ENCODE data around the gene ABO. TPM values are rescaled to one million over a fixed set of nuclear protein-coding genes. Genes with fewer than 3 reads are reported as not detected.
"Not testable (repeated sequence)": the region's sequence is repeated elsewhere in the genome, so short reads cannot be mapped to it uniquely, and the experiment has no call there.

Gene ABO
- total and polyA plus RNA-seq, 2 experiments from 2014 or later: not detected

DNA sequence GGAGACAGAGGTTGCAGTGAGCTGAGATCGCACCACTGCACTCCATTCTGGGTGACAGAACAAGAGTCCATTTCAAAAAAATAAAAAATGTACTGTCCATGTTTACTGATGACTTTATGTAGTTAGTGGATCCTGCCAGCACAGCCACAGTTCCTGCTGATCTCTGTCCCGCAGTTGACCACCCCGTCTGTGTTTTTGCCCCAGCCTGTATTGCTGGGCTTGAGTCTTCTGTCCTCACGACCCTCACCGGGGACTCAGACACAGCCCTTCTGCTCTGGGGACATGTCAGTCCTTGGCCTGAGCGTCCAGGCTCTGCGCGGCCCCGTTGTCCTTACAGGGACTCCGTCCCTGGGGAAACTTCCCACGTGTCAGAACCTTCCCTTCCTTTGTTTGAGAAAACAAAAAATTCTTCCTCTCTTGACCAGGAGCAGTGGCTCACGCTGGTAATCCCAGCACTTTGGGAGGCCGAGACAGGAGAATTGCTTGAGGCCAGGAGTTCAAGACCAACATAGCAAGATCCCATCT, 46.5 kb upstream of the ABO start:
- H3K4me2 ChIP-seq (ENCODE audit: unreplicated experiment): no peak overlapping the region
- TF ChIP-seq EZH2 (IDR thresholded peaks at IDR 0.05; ENCODE audit: insufficient read depth, poor library complexity, severe bottlenecking) (no peak), EZH2phosphoT487 (IDR thresholded peaks at IDR 0.05; ENCODE audit: insufficient read depth, low read depth) (no peak)
- in situ Hi-C loops (cut with MboI): no loop called here

DNA sequence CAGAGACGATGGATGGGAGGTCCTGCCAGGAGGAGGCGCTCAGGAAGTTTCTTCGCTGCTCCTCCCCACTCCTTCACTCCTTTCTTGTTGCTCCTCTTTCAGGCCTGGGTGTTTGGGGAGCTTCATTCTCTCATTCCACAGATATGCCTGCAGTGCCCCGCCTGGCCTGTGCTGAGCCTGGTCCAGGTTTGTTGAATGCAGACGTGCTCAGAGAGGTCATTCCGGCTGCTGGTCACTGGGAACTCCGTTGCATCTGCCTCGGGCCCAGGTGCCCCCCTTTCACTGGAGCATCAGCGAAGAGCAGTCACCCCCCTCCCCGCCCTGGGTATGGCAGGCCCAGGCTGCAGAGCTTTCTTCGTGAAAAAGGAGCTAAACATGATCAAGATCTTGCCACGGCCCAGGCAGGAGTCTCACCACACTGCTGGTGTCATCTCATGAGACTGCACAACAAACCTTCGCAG, 45.5 kb upstream of the ABO start:
- in situ Hi-C loops (cut with MboI): no loop called here
- no peaks in the 10 kb centered on the region for H3K36me3 ChIP-seq (ENCODE audit: low read depth)
- H3K27me3 ChIP-seq (replicated peaks; ENCODE audit: insufficient read depth): no peaks in the 10 kb centered on the region; the same call in 1 of the 2 replicates
- no peak overlapping the region for H3K27ac ChIP-seq
- WGBS, 2 experiments (ENCODE audit: low coverage in 1 of 2, low lambda C conversion rate in 2 of 2, missing lambda C conversion rate in 2 of 2): 51 to 61% methylated on average over 12 of the region's 13 CpGs
- H3K9me2 ChIP-seq (ENCODE audit: insufficient read depth): no peaks in the 10 kb centered on the region
- H3K9ac ChIP-seq: no peak overlapping the region
- no peak overlapping the region for H3K4me2 ChIP-seq (ENCODE audit: unreplicated experiment)
- no peak for TF ChIP-seq EZH2phosphoT487 (IDR thresholded peaks at IDR 0.05; ENCODE audit: insufficient read depth, low read depth)
- no peak for TF ChIP-seq EZH2 (IDR thresholded peaks at IDR 0.05; ENCODE audit: insufficient read depth, poor library complexity, severe bottlenecking)
- H3K79me2 ChIP-seq (ENCODE audit: insufficient read depth): no peaks in the 10 kb centered on the region
- H3K4me3 ChIP-seq: no peak overlapping the region
- H3K9me3 ChIP-seq (ENCODE audit: low read depth): no peaks in the 10 kb centered on the region
- no peak for DNase-seq
- no peaks in the 10 kb centered on the region for H3K4me1 ChIP-seq (ENCODE audit: insufficient read depth)
- no peaks in the 10 kb centered on the region for H3F3A ChIP-seq (ENCODE audit: insufficient read depth)
- no peak overlapping the region for H2AFZ ChIP-seq
- no peaks in the 10 kb centered on the region for H4K20me1 ChIP-seq (ENCODE audit: insufficient read depth)

More for the DNA sequence above, 46.5 kb upstream of the ABO start:
- 77 to 80% methylated on average over 13 of the region's 13 CpGs for WGBS, 2 experiments (ENCODE audit: low coverage in 1 of 2, low lambda C conversion rate in 2 of 2, missing lambda C conversion rate in 2 of 2)
- DNase-seq: no peak
- Histone ChIP-seq H3K9me3 (ENCODE audit: low read depth) (no peaks in the 10 kb centered on the region), H3K4me1 (ENCODE audit: insufficient read depth) (no peaks in the 10 kb centered on the region), H3K27ac (no peak overlapping the region), H3K27me3 (replicated peaks; ENCODE audit: insufficient read depth) (no peaks in the 10 kb centered on the region; the same call in 1 of the 2 replicates), H3K4me3 (no peak overlapping the region), H4K20me1 (ENCODE audit: insufficient read depth) (no peaks in the 10 kb centered on the region), H3K36me3 (ENCODE audit: low read depth) (no peaks in the 10 kb centered on the region), H3K9ac (no peak overlapping the region), H3F3A (ENCODE audit: insufficient read depth) (no peaks in the 10 kb centered on the region), H3K9me2 (ENCODE audit: insufficient read depth) (no peaks in the 10 kb centered on the region), H2AFZ (no peak overlapping the region), H3K79me2 (ENCODE audit: insufficient read depth) (no peaks in the 10 kb centered on the region)

DNA sequence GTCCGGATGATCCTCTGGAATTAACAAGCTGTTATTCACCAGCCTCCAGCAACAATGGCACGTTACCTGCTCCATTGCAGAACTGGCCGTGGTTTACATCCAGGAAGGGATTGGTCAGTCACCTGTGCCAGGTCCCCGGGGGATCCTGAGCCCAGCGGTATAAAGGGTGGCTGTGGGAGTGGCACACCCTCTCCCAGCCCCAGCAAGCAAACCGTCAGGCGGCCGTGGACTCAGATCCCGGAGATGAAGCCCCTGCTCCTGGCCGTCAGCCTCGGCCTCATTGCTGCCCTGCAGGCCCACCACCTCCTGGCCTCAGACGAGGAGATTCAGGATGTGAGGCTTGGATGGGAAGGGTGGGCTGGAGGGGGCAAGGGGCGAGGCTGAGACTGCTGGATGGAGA, 42.5 kb upstream of the ABO start:
- H3K4me3 ChIP-seq; H3K9ac ChIP-seq; H3F3A ChIP-seq (ENCODE audit: insufficient read depth); H3K79me2 ChIP-seq (ENCODE audit: insufficient read depth); H3K9me3 ChIP-seq (ENCODE audit: low read depth); H3K4me2 ChIP-seq (ENCODE audit: unreplicated experiment); H3K4me1 ChIP-seq (ENCODE audit: insufficient read depth); H3K27ac ChIP-seq; H2AFZ ChIP-seq; DNase-seq; in situ Hi-C loops (cut with MboI); H3K36me3 ChIP-seq (ENCODE audit: low read depth); H3K27me3 ChIP-seq (replicated peaks; ENCODE audit: insufficient read depth); H4K20me1 ChIP-seq (ENCODE audit: insufficient read depth); H3K9me2 ChIP-seq (ENCODE audit: insufficient read depth): not testable (repeated sequence)
- WGBS, 2 experiments (ENCODE audit: low coverage in 1 of 2, low lambda C conversion rate in 2 of 2, missing lambda C conversion rate in 2 of 2): 56 to 58% methylated on average over 10 to 13 of the region's 13 CpGs

DNA sequence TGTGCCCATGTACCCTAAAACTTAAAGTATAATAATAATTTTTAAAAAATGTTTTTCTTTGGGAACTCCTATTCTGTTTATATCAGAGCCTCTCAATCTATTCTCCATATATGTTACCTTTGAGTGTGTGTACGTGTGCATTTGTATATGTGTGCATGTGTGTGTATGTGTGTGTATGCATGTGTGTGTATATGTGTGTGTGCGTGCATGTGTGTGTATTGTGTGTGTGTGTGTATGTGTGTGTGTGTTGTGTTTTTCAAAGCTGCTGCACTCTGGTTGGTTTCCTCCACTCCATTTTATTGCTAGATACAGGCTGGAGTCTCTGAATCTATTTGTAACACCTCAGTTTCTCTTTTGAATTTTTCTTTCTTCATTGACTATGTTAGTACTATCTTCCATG, 41.0 kb upstream of the ABO start:
- 27 to 44% methylated on average over 2 of the region's 2 CpGs for WGBS, 2 experiments (ENCODE audit: low coverage in 1 of 2, low lambda C conversion rate in 2 of 2, missing lambda C conversion rate in 2 of 2)

DNA sequence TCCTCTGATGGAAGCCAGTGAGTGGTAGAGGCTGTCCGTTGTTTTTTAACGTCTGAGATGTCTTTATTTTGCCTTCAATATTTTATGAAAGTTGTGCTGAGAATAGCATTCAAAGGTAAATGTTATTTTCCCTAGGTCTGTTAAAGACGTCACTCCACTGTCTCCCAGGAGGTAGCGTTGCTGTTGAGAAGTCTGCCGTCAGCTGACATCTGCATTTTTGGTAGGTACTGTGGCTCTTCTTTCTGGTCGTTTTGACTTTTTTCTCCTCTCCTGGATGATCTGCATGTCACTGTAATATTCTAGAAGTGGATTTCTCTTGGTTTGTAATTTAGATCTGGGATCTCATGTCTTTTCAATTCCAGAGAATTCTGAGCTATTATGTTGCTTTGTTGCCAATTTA, 34.6 kb upstream of the ABO start:
- WGBS, 2 experiments (ENCODE audit: low coverage in 1 of 2, low lambda C conversion rate in 2 of 2, missing lambda C conversion rate in 2 of 2): 37 to 40% methylated on average over 6 of the region's 6 CpGs
- H3K27ac ChIP-seq: no peak overlapping the region
- in situ Hi-C loops (cut with MboI): no loop called here

More for the DNA sequence above, 41.0 kb upstream of the ABO start:
- Histone ChIP-seq H3K9me3 (ENCODE audit: low read depth) (no peaks in the 10 kb centered on the region), H3K4me1 (ENCODE audit: insufficient read depth) (no peaks in the 10 kb centered on the region), H3K27me3 (replicated peaks; ENCODE audit: insufficient read depth) (no peaks in the 10 kb centered on the region; the same call in 1 of the 2 replicates), H3K9me2 (ENCODE audit: insufficient read depth) (no peaks in the 10 kb centered on the region), H3K4me2 (ENCODE audit: unreplicated experiment) (no peak overlapping the region), H3F3A (ENCODE audit: insufficient read depth) (no peaks in the 10 kb centered on the region), H2AFZ (no peak overlapping the region), H3K4me3 (no peak overlapping the region), H3K9ac (no peak overlapping the region), H3K79me2 (ENCODE audit: insufficient read depth) (no peaks in the 10 kb centered on the region), H3K27ac (no peak overlapping the region), H4K20me1 (ENCODE audit: insufficient read depth) (no peaks in the 10 kb centered on the region), H3K36me3 (ENCODE audit: low read depth) (no peaks in the 10 kb centered on the region)
- no peak for DNase-seq
- in situ Hi-C loops (cut with MboI): no loop called here
- no peak for TF ChIP-seq EZH2 (IDR thresholded peaks at IDR 0.05; ENCODE audit: insufficient read depth, poor library complexity, severe bottlenecking)
- no peak for TF ChIP-seq EZH2phosphoT487 (IDR thresholded peaks at IDR 0.05; ENCODE audit: insufficient read depth, low read depth)

More for the DNA sequence above, 34.6 kb upstream of the ABO start:
- Histone ChIP-seq H3K9ac (no peak overlapping the region), H4K20me1 (ENCODE audit: insufficient read depth) (no peaks in the 10 kb centered on the region), H2AFZ (no peak overlapping the region), H3K9me2 (ENCODE audit: insufficient read depth) (no peaks in the 10 kb centered on the region), H3K79me2 (ENCODE audit: insufficient read depth) (no peaks in the 10 kb centered on the region), H3K9me3 (ENCODE audit: low read depth) (no peaks in the 10 kb centered on the region), H3K27me3 (replicated peaks; ENCODE audit: insufficient read depth) (peaks cover 17% of the 10 kb centered on the region), H3F3A (ENCODE audit: insufficient read depth) (no peaks in the 10 kb centered on the region), H3K4me3 (no peak overlapping the region), H3K4me1 (ENCODE audit: insufficient read depth) (no peaks in the 10 kb centered on the region), H3K36me3 (ENCODE audit: low read depth) (no peaks in the 10 kb centered on the region), H3K4me2 (ENCODE audit: unreplicated experiment) (no peak overlapping the region)
- no peak for TF ChIP-seq EZH2phosphoT487 (IDR thresholded peaks at IDR 0.05; ENCODE audit: insufficient read depth, low read depth)
- TF ChIP-seq EZH2 (IDR thresholded peaks at IDR 0.05; ENCODE audit: insufficient read depth, poor library complexity, severe bottlenecking): no peak
- DNase-seq: no peak
